CD4-positive, CD25-positive, alpha-beta regulatory T cell (primary cell): ENCODE results near the gene FCF1. TPM values are rescaled to one million over a fixed set of nuclear protein-coding genes. Genes with fewer than 3 reads are reported as not detected.
A peak's percentile ranks its signal among the peaks of the same experiment; 100 is the strongest.
"Not testable (repeated sequence)": the region's sequence is repeated elsewhere in the genome, so short reads cannot be mapped to it uniquely, and the experiment has no call there.

ENCODE experiments used
- ATAC-seq, 2 donors: fragments of 150-1000 bp; cut with Tn5 transposase; one replicate each; pipeline ENCODE4 v1.10.0; 2021; ENCODE audit warnings: low read depth in 2 of 2, moderate number of reproducible peaks in 2 of 2, moderate library complexity in 1 of 2
- DNase-seq, 3 donors: peaks; one replicate each; pipeline versions ENCODE4 v3.0.0 to v3.0.0-alpha.2; 2012 to 2022; ENCODE audit warnings: mixed read lengths in 1 of 3
- H3K27ac ChIP-seq: one replicate; pipeline ENCODE4 v1.7.0; 2013; ENCODE audit warnings: mild to moderate bottlenecking, low read length; ENCODE audit not compliant: insufficient read depth, poor library complexity, severe bottlenecking
- H3K27me3 ChIP-seq: one replicate; pipeline ENCODE4 v1.7.0; 2013; ENCODE audit warnings: low read length; ENCODE audit not compliant: control insufficient read depth, insufficient read depth
- H3K36me3 ChIP-seq: one replicate; pipeline ENCODE4 v1.7.0; 2013; ENCODE audit warnings: mild to moderate bottlenecking, low read length, moderate library complexity; ENCODE audit not compliant: control insufficient read depth, insufficient read depth
- H3K4me1 ChIP-seq: 2 replicates; pipeline ENCODE4 v1.7.0; 2013; ENCODE audit warnings: mild to moderate bottlenecking, low read length; ENCODE audit not compliant: insufficient read depth, control insufficient read depth, poor library complexity, severe bottlenecking
- H3K4me3 ChIP-seq: one replicate; pipeline ENCODE4 v1.7.0; 2013; ENCODE audit warnings: low read depth, mild to moderate bottlenecking, low read length, moderate library complexity
- H3K9me3 ChIP-seq, 2 experiments: 1 replicate in 1 of 2; 2 replicates in 1 of 2; pipeline ENCODE4 v1.7.0; 2013; ENCODE audit warnings: low read length in 2 of 2, mild to moderate bottlenecking in 1 of 2, moderate library complexity in 1 of 2; ENCODE audit not compliant: control insufficient read depth in 2 of 2
- H3K27ac Mint-ChIP-seq, 3 donors: one replicate each; pipeline ENCODE4 v1.8.0; 2020 to 2022; ENCODE audit warnings: mild to moderate bottlenecking in 3 of 3, mixed read lengths in 3 of 3, moderate library complexity in 2 of 3
- H3K27me3 Mint-ChIP-seq: one replicate; pipeline ENCODE4 v1.8.0; 2022; ENCODE audit warnings: mild to moderate bottlenecking, mixed read lengths
- H3K36me3 Mint-ChIP-seq: one replicate; pipeline ENCODE4 v1.8.0; 2020; ENCODE audit warnings: mixed read lengths
- H3K4me1 Mint-ChIP-seq, 4 donors: one replicate each; pipeline ENCODE4 v1.8.0; 2020 to 2022; ENCODE audit warnings: mixed read lengths in 4 of 4, mild to moderate bottlenecking in 1 of 4
- H3K4me3 Mint-ChIP-seq, 4 donors: one replicate each; pipeline ENCODE4 v1.8.0; 2020 to 2022; ENCODE audit warnings: mild to moderate bottlenecking in 4 of 4, mixed read lengths in 4 of 4, moderate library complexity in 3 of 4
- H3K9me3 Mint-ChIP-seq, 7 donors: one replicate each; pipeline ENCODE4 v1.8.0; 2020 to 2022; ENCODE audit warnings: mixed read lengths in 7 of 7, mild to moderate bottlenecking in 3 of 7, moderate library complexity in 2 of 7
- polyA plus RNA-seq, 4 donors: library from polyadenylated mRNA; unstranded; fragments of 300-500 nt; fragmentation: Illumina TruSeq; gene quantifications; one replicate each; pipeline ENCODE4 v1.2.3, GENCODE V29; 2021
- total RNA-seq: library from RNA; stranded (reverse); gene quantifications from one replicate; pipeline ENCODE4 v1.2.3, GENCODE V29; 2022

FCF1 gene
- total and polyA plus RNA-seq, 5 donors from 2014 or later: 20.9 to 35.5 (median 28.7) TPM

DNA sequence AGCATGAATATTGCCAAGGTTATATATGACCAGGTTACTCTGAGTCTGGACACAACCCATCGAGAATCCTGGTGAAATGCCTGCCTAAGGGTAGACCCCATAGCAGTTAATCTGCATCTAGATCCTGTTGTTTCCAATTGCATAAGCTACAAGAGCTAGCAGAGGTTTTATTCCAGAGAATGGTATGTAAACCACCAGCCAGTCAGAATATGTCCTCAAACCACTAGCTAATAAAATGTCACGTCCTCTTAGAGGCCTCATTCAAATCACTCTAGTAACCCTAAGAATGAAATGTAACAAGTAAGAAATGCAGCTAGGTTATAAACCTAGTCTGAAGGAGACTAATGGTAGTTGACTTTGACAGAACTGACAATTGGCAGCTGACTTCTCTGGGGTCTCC, 41.2 kb downstream of the FCF1 start:
- Histone ChIP-seq H3K27ac (no peak overlapping the region), H3K9me3 (peaks cover 3 to 4% of the 10 kb centered on the region in 2 experiments), H3K36me3 (no peaks in the 10 kb centered on the region), H3K4me3 (no peak overlapping the region), H3K4me1 (no peaks in the 10 kb centered on the region), H3K27me3 (peaks cover 2% of the 10 kb centered on the region)
- no peak for DNase-seq
- H3K4me1 Mint-ChIP-seq: no peaks in the 10 kb centered on the region
- H3K4me3 Mint-ChIP-seq: no peak overlapping the region
- peaks cover 9% of the 10 kb centered on the region for H3K36me3 Mint-ChIP-seq
- H3K27me3 Mint-ChIP-seq: peaks cover 7% of the 10 kb centered on the region
- peaks cover 0 to 14% (median 5%) of the 10 kb centered on the region in 7 donors for H3K9me3 Mint-ChIP-seq
- ATAC-seq: no peak
- H3K27ac Mint-ChIP-seq: no peak overlapping the region

DNA sequence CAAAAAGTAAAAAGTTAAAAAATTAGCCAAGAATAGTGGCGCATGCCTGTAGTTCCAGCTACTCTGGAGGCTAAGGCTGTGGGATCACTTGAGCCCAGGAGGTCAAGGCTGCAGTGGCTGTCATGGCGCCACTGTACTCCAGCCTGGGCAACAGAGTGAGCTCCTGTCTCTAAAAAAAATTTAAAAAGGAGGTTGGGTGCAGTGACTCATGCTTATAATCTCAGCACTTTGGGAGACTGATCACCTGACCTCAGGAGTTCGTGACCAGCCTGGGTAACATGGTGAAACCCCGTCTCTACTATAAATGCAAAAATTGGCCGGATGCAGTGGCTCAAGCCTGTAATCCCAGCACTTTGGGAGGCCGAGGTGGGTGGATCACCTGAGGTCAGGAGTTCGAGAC, 42.0 kb downstream of the FCF1 start:
- Mint-ChIP-seq H3K4me1 (no peaks in the 10 kb centered on the region), H3K36me3 (peaks cover 9% of the 10 kb centered on the region), H3K9me3 (peaks cover 0 to 14% (median 5%) of the 10 kb centered on the region in 7 donors), H3K27ac (no peak overlapping the region), H3K27me3 (peaks cover 7% of the 10 kb centered on the region), H3K4me3 (no peak overlapping the region)
- Histone ChIP-seq H3K27ac (no peak overlapping the region), H3K4me1 (no peaks in the 10 kb centered on the region), H3K27me3 (peaks cover 2% of the 10 kb centered on the region), H3K36me3 (no peaks in the 10 kb centered on the region), H3K9me3 (peaks cover 3 to 4% of the 10 kb centered on the region in 2 experiments), H3K4me3 (no peak overlapping the region)
- no peak for DNase-seq
- ATAC-seq: no peak

DNA sequence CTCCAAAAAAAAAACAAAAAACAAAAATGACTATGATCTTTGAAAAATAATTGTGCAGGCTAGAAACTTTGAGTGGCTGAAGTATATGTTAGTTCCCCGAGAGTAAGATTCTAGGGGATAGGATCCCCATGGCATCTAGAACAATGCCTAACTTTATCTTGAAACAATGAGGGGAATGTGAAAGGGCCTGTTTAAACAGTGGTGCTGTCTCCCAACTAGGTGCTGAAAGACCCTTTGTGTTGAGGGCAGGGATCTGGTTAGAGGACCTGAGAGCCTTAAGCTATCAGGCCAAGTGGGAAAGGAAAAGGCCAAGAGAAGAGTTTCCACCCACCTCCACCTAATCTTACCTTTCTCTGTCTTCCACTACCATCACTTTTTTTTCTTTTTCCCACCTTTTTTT, 43.4 kb downstream of the FCF1 start:
- Mint-ChIP-seq H3K27ac (peak overlapping the region in 1 of 3 donors; percentile 7), H3K4me1 (peaks cover 0 to 3% (median 0%) of the 10 kb centered on the region in 4 donors), H3K9me3 (peaks cover 0 to 14% (median 5%) of the 10 kb centered on the region in 7 donors), H3K36me3 (peaks cover 9% of the 10 kb centered on the region), H3K4me3 (no peak overlapping the region), H3K27me3 (peaks cover 7% of the 10 kb centered on the region)
- Histone ChIP-seq H3K36me3 (no peaks in the 10 kb centered on the region), H3K27me3 (peaks cover 2% of the 10 kb centered on the region), H3K4me3 (no peak overlapping the region), H3K27ac (no peak overlapping the region), H3K9me3 (peaks cover 3 to 4% of the 10 kb centered on the region in 2 experiments), H3K4me1 (no peaks in the 10 kb centered on the region)
- ATAC-seq (no peak), DNase-seq (no peak)

DNA sequence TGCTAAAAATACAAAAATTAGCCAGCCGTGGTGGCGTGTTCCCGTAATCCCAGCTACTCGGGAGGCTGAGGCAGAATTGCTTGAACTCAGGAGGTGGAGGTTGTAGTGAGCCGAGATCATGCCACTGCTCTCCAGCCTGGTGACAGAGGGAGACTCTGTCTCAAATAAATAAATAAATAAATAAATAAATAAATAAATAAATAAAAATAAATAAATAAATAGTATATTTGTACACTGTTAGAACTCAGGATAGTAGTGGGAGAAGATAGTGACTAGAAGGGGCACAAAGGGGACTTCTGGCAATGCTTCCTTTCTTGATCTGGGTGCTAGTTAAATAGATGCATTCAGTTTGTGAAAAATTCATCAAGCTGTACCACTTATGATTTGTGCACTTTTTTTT, 45.6 kb downstream of the FCF1 start:
- H3K36me3 ChIP-seq, H3K4me3 ChIP-seq, H3K9me3 Mint-ChIP-seq, H3K27me3 Mint-ChIP-seq, H3K27me3 ChIP-seq, H3K27ac ChIP-seq, ATAC-seq, H3K27ac Mint-ChIP-seq, DNase-seq, H3K9me3 ChIP-seq, H3K36me3 Mint-ChIP-seq, H3K4me3 Mint-ChIP-seq: not testable (repeated sequence)
- H3K4me1 ChIP-seq: peaks cover 10% of the 10 kb centered on the region
- H3K4me1 Mint-ChIP-seq: peaks cover 4 to 15% (median 7%) of the 10 kb centered on the region in 4 donors

DNA sequence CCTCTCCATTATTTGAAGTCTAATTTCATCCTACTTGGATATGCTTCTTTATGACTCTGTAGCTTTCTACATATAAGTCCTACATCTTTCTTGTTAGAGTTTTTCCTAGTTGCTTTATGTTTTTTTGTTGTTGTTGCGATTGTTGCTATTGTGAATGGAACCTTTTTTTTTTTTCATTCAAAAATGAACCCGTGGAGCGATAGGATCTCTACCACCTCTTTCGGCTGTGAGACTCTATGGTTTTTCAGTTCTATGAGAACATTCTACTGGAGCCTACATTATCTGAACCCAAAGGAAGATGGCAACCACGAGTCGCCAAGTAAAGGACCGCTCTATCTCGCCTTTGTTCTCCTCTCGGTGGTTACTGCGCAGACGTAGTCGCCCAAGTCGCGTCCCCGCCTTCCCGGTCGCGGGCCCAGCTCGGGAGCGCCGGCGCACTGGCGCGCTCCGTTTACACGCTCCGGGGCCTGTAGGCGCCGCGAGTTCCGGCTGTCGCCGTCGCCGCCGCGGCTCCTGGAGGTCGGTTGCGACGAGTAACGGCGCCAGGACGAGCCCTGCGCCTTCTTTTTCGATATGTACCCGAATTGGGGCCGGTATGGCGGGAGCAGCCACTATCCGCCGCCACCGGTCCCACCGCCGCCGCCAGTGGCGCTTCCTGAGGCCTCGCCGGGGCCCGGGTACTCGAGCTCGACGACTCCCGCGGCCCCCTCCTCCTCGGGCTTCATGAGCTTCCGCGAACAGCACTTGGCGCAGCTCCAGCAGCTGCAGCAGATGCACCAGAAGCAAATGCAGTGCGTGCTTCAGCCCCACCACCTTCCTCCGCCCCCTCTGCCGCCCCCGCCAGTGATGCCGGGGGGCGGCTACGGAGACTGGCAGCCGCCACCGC, 50.2 kb downstream of the FCF1 start, which contains the start of gene YLPM1:
TSS of gene YLPM1 (plus strand) at position 400 of the 886 bp plus-strand sequence. CDS start at position 574, 174 bp downstream.
- Histone ChIP-seq H3K27ac (peak within 1 kb of the TSS; percentile 92), H3K36me3 (no peaks in the 10 kb centered on the region), H3K4me1 (peaks cover 54% of the 10 kb centered on the region), H3K9me3 (no peaks in the 10 kb centered on the region), H3K27me3 (no peaks in the 10 kb centered on the region), H3K4me3 (peak within 1 kb of the TSS; percentile 91)
- Mint-ChIP-seq H3K9me3 (no peaks in the 10 kb centered on the region), H3K27me3 (peaks cover under 1% of the 10 kb centered on the region), H3K4me1 (peaks cover 31 to 58% (median 41%) of the 10 kb centered on the region in 4 donors), H3K4me3 (peak within 1 kb of the TSS; percentile 77 to 97 (median 92)), H3K36me3 (peaks cover 13% of the 10 kb centered on the region), H3K27ac (peak within 1 kb of the TSS; percentile 88 to 96 (median 95))
- ATAC-seq (peak; percentile 96 to 97), DNase-seq (peak; percentile 88 to 97 (median 96))

DNA sequence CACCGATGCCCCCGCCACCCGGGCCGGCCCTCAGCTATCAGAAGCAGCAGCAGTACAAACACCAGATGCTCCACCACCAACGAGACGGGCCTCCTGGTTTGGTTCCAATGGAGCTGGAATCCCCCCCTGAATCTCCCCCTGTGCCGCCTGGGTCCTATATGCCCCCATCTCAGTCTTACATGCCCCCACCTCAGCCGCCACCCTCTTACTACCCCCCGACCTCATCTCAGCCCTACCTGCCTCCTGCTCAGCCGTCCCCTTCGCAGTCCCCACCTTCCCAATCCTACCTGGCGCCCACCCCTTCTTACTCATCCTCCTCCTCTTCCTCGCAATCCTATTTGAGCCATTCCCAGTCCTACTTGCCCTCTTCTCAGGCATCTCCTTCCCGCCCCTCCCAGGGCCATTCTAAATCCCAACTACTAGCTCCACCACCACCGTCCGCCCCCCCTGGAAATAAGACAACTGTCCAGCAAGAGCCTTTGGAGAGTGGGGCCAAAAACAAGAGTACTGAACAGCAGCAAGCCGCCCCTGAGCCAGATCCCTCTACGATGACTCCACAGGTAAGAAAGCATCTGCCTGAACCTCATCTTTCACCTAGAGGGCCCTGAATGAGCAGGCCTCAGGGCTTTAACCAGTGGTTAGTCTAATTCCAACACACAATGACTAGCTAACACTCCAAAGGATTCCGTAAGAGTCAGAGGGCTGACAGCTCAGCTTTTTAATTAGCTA, 51.0 kb downstream of the FCF1 start:
- DNase-seq: peak in 1 of 3 donors; percentile 29
- Histone ChIP-seq H3K4me1 (peaks cover 61% of the 10 kb centered on the region), H3K4me3 (peak overlapping the region; percentile 83), H3K9me3 (no peaks in the 10 kb centered on the region), H3K36me3 (no peaks in the 10 kb centered on the region), H3K27ac (peak overlapping the region; percentile 92), H3K27me3 (no peaks in the 10 kb centered on the region)
- Mint-ChIP-seq H3K4me1 (peaks cover 37 to 64% (median 48%) of the 10 kb centered on the region in 4 donors), H3K27ac (peak overlapping the region; percentile 88 to 96 (median 95)), H3K9me3 (no peaks in the 10 kb centered on the region), H3K27me3 (no peaks in the 10 kb centered on the region), H3K4me3 (peak overlapping the region; percentile 77 to 97 (median 92)), H3K36me3 (peaks cover 13% of the 10 kb centered on the region)
- no peak for ATAC-seq

DNA sequence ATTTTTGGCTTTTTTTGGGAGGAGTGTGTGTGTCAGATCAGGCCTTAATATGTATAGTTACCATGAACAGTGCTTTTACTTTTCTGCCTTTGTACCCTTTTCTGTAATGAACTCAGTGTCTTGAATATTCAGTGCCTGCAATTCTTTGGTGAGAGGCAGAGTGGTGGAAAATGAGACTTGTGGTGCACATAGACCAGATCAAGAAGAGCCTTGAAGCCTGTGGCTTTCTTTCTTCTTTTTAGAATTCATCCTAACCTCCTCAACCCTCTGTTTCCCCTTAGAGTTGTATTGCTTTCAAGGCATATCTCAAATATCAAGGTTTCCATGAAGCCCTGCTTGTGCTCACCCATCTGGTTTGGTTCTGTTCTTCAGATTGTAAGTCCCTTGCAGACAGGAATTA, 52.8 kb downstream of the FCF1 start:
- H3K4me1 Mint-ChIP-seq: peaks cover 41 to 68% (median 51%) of the 10 kb centered on the region in 4 donors
- H3K4me3 Mint-ChIP-seq: peak overlapping the region; percentile 77 to 97 (median 92)
- H3K36me3 Mint-ChIP-seq: peaks cover 14% of the 10 kb centered on the region
- Histone ChIP-seq H3K4me3 (peak overlapping the region; percentile 83), H3K36me3 (no peaks in the 10 kb centered on the region), H3K9me3 (no peaks in the 10 kb centered on the region), H3K27me3 (no peaks in the 10 kb centered on the region), H3K4me1 (peaks cover 66% of the 10 kb centered on the region), H3K27ac (no peak overlapping the region)
- H3K27ac Mint-ChIP-seq: peak overlapping the region in 2 of 3 donors; percentile 88 to 96
- H3K9me3 Mint-ChIP-seq: no peaks in the 10 kb centered on the region
- DNase-seq (peak in 2 of 3 donors; percentile 11 to 23), ATAC-seq (no peak)
- H3K27me3 Mint-ChIP-seq: no peaks in the 10 kb centered on the region
